Kidney epithelial cell (primary cell): Measurements from ENCODE around the gene ZBTB4. TPM values are rescaled to one million over a fixed set of nuclear protein-coding genes. Genes with fewer than 3 reads are reported as not detected.

ENCODE experiments used
- DNase-seq: peaks from one replicate; pipeline ENCODE4 v3.0.0-alpha.2; 2010; ENCODE audit warnings: low read depth
- H3K27me3 ChIP-seq: 2 replicates; pipeline ENCODE4 v1.6.0; 2011; ENCODE audit warnings: low read length; ENCODE audit not compliant: control insufficient read depth, insufficient read depth
- H3K36me3 ChIP-seq: 2 replicates; pipeline ENCODE4 v1.5.1; 2011; ENCODE audit warnings: low read length; ENCODE audit not compliant: control insufficient read depth, insufficient read depth
- H3K4me3 ChIP-seq: 2 replicates; pipeline ENCODE4 v1.5.1; 2011; ENCODE audit warnings: low read depth, mild to moderate bottlenecking, control low read depth, low read length
- CTCF ChIP-seq: IDR thresholded peaks from 2 replicates; pipeline ENCODE4 v1.5.1; 2011; ENCODE audit warnings: mild to moderate bottlenecking, moderate library complexity, low read length, control low read depth, inconsistent platforms; ENCODE audit not compliant: insufficient read depth, poor library complexity, severe bottlenecking
- total RNA-seq: library from RNA; depleted of rRNA; stranded (reverse); fragments of >200 nt; gene quantifications from 2 replicates; pipeline ENCODE4 v1.2.3, GENCODE V29; 2015

Gene ZBTB4
- total RNA-seq, 1 donor from 2014 or later, result 26.3 TPM

DNA sequence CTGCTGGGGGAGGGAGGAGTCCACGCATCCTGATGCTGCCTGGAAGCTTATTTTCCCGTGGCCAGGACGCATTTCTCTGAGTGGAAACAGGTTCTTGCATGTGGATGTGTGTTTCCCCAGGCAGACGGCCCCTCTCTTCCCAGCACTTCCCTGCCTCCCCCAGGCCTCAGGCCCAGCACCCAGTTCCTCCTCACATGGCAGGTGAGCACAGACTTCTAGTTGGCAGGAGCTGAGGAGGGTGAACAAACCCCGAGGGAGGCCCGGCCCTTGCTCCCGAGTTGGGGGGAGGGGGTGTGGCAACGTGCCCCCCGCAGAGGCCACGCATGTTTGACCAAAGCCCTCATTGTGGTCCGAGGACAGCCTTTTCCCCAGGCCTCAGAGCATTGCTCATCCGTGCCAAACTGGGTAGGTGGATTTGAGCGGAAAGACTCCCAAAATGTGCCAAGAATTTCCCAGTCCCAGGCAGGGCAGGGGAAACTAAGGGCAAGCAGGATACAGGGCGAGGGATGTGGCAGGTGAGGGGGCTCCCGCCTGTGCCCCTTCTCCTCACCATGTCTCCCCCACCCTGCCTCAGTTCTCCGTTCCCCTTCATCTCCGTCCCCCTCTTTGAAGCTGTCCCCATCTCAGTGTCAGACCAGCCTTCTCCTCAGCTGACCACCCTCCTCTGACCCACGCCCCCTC is 60.8 kb downstream of the ZBTB4 start:
- no peak for TF ChIP-seq CTCF
- H3K27me3 ChIP-seq, result no peaks in the 10 kb centered on the region
- no peak for DNase-seq
- H3K36me3 ChIP-seq, result no peaks in the 10 kb centered on the region
- no peak overlapping the region for H3K4me3 ChIP-seq

DNA sequence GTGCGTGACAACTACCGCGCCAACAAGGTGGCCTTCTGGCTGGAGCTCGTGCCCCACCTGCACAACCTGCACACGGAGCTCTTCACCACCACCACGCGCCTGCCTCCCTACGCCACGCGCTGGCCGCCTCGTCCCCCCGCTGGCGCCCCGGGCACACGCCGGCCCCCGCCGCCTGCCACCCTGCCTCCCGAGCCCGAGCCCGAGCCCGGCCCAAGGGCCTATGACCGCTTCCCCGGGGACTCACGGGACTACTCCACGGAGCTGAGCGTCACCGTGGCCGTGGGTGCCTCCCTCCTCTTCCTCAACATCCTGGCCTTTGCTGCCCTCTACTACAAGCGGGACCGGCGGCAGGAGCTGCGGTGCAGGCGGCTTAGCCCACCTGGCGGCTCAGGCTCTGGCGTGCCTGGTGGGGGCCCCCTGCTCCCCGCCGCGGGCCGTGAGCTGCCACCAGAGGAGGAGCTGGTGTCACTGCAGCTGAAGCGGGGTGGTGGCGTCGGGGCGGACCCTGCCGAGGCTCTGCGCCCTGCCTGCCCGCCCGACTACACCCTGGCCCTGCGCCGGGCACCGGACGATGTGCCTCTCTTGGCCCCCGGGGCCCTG is 62.3 kb downstream of the ZBTB4 start:
- no peak for DNase-seq
- H3K4me3 ChIP-seq, result no peak overlapping the region
- H3K36me3 ChIP-seq, result no peaks in the 10 kb centered on the region
- TF ChIP-seq CTCF, result no peak
- H3K27me3 ChIP-seq, result no peaks in the 10 kb centered on the region

DNA sequence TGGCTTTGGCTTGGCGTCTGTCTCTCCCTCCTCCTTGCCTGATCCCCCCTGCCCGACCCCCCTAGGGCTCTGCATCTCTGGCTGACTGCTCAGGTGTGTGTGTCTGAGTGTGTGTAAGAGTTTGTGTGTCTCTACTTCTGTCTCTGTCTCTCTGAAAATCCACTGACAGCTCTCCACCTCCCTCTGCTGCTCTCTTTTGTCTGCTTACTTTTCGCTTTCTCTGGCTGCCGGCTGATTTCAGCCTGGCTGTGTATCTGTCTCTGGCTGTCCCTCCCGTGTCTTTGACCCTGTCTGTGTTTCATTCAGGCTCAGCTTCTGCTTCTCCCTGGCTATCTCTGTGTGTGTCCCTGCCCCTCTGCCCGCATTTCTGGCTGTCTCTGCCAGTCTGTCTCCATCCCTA is 63.1 kb downstream of the ZBTB4 start:
- no peak overlapping the region for H3K4me3 ChIP-seq
- DNase-seq, result no peak
- H3K27me3 ChIP-seq, result no peaks in the 10 kb centered on the region
- TF ChIP-seq CTCF, result no peak
- no peaks in the 10 kb centered on the region for H3K36me3 ChIP-seq

DNA sequence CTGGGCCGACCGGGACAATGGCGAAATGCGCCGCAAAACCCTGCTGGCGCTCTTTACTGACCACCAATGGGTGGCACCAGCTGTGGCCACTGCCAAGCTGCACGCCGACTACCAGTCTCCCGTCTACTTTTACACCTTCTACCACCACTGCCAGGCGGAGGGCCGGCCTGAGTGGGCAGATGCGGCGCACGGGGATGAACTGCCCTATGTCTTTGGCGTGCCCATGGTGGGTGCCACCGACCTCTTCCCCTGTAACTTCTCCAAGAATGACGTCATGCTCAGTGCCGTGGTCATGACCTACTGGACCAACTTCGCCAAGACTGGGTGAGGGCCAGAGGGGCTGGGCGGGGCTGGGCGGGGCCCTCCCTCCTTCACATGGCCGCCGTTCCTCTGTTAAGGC is 63.6 kb downstream of the ZBTB4 start:
- Histone ChIP-seq H3K27me3 (no peaks in the 10 kb centered on the region), H3K4me3 (no peak overlapping the region), H3K36me3 (no peaks in the 10 kb centered on the region)
- no peak for DNase-seq
- TF ChIP-seq CTCF, result no peak

GRCh38 chr17:7414837-7415236 is 64.6 kb downstream of the ZBTB4 start:
- Histone ChIP-seq H3K4me3 (no peak overlapping the region), H3K36me3 (no peaks in the 10 kb centered on the region), H3K27me3 (no peaks in the 10 kb centered on the region)
- no peak for TF ChIP-seq CTCF
- no peak for DNase-seq
